ENCODE data around the gene INCENP.

Gene INCENP

DNA sequence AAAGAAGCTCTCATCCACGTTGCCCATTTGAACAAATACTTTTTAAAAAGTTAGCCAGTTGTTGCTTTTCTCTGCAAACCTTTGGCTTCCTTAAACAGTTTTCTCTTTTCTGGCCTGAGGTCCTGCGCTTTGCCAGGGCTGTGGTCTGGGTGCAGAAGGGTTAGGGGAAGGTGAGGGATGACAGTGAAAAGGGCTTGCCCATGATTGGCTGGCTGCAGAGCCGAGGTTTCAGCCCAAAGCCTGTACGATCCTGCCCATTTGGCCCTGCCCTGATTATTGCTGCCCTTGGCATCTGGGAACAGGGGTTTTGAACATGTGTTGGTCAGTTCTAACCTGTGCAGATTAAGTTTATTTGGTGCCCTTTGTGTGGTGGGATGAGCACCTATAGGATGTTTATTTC is 1.5 kb downstream of the INCENP start:
- DNase-seq = no peak

DNA sequence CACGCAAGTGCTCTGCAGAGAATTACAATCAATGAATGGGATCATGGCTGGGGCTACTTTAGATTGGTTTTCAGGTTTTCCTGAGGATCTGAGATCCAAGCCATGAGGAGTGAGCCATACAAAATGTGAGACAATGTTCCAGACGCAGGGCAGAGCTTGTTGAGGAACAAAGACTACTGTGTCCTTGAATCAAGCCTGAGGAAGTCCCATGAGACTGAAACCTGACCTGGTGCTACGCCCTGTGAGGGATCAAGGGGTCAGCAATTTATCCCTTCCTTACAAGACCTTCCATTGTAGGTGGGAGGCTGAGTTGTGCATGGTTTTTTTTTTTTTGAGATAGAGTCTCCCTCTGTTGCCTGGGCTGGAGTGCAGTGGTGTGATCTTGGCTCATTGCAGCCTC is 2.1 kb downstream of the INCENP start:
- DNase-seq = no peak

DNA sequence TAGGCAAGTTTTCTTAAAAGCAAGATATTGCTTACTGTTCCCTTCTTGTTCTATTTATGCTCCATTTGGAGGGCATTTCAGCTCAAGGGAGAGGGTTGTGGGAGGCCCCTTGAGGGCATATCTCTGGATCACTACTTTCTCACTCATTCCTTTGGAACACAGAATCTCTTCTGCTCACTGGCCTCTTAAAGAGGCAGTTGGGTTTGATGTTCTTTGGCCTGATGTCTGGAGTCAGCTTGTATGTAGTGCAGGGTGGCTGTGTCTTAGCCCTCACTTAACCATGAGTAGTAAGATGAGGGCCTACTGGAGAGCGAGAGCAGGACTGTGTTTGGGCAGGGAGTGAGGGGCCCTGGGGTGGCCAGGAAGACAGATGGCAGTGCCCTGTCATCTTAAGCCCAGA is 3.6 kb downstream of the INCENP start:
- no peak for DNase-seq

DNA sequence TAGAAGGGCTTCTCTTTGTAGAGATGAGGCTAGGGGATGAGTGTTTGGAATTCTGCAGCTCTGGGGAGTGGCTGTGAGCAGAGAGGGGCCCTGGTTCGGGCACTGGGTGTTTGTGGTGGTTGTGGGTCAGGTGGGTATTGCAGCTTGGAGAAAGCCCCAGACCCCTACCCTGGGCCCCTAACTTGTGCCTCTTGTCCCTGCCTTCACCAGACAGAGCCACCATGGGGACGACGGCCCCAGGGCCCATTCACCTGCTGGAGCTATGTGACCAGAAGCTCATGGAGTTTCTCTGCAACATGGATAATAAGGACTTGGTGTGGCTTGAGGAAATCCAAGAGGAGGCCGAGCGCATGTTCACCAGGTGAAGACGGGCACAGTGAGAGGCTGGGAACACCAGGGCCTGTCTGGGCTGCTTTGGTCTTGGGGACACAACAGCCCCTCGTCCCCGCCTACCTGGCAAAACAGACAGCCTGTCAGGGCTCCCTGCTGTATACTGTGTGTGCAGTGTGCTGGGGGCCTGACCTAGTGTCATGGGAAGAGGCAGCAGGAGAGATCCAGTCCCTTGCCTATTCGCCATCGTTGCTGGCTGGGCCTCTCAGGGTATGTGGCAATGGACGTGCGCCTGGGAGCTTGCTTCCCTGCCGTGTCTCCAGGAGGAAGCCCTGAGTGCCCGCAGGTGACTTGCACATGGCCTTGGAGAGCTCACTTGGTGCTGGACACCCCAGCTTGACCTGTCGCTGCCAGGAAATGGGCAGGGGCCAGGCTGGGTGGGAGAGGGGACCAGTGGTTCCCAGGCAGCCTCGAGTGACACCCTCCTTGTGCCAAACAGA is 4.3 kb downstream of the INCENP start:
- DNase-seq = no peak

DNA sequence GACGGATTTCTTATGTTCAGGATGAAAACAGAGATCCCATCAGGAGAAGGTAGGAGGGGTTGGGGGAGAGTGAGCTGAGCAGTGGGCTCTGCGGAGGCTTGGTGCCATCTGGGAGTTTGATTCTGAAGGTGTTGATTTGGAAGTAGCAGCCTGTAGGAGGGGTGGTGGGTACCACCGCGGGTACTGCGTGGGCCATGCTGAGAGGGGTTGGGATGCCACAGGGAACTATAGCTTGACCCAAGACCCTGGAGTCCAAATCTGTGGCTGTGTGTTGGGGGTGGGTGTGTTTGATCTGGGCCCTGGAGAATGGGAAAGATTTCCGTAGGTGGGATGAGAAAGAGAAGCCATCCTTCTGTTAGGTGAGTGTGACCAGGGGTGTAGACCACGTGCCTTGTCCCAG is 5.0 kb downstream of the INCENP start:
- no peak for DNase-seq

DNA sequence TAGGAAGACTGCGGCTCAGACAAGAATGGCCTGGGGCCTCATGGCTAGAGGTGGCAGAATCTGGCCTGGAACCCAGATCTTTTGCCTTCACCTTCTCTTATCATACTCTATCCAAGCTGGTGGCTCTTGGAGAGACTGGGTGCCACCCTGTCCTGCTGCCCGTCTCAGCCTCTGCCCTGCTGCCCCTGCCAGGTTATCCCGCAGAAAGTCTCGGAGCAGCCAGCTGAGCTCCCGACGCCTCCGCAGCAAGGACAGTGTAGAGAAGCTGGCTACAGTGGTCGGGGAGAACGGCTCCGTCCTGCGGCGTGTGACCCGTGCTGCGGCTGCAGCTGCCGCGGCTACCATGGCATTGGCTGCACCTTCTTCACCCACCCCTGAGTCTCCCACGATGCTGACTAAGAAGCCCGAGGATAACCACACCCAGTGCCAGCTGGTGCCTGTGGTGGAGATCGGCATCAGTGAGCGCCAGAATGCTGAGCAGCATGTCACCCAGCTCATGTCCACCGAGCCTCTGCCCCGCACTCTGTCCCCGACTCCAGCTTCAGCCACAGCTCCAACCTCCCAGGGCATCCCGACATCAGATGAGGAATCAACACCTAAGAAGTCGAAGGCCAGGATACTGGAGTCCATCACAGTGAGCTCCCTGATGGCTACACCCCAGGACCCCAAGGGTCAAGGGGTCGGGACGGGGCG is 5.9 kb downstream of the INCENP start:
- DNase-seq = no peak

DNA sequence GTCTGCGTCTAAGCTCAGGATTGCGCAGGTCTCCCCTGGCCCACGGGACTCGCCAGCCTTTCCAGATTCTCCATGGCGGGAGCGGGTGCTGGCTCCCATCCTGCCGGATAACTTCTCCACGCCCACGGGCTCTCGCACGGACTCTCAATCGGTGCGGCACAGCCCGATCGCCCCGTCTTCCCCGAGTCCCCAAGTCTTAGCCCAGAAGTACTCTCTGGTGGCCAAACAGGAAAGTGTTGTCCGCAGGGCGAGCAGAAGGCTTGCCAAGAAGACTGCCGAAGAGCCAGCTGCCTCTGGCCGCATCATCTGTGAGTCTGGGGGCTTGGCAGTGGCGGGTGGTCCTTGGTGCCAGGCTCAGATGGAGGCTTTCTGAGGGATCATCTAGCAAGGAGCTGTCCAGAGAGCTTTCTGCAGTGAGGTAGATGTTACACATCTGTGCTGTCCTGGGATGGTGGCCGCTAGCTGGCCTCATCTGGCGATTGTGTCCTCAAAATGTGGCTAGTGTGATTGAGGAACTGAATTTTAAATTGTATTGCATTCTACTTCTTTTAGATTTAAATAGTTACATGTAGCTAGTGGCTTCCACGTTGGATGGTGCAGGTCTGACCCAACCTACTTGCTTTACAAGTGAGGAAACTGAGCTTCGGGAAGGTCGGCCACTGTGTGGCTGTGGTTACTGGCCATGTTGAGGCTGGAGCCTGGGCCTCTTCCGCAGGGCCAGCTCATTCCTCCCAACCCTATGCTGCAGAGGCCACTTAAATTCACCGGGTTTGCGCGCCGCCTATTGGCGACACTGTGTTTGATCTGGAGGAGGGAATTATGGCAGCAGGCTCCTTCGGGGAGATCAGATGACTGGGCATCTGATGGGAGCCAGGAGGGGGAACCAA is 6.7 kb downstream of the INCENP start:
- no peak for DNase-seq

DNA sequence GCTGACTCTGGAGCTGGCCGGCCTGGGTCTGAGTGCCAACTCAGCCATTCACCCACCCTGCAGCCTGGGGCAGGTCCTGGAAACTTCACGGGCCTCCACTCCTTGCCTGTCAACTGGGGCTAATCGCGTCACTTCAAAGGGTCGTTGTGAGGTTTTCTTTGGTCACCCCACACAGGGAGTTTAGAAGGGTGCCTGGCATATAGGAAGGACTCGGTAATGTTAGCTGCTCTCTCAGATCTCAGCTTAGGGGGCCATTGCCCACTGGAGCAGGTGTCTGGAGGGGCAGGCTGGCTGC is 7.3 kb downstream of the INCENP start:
- DNase-seq = no peak

DNA sequence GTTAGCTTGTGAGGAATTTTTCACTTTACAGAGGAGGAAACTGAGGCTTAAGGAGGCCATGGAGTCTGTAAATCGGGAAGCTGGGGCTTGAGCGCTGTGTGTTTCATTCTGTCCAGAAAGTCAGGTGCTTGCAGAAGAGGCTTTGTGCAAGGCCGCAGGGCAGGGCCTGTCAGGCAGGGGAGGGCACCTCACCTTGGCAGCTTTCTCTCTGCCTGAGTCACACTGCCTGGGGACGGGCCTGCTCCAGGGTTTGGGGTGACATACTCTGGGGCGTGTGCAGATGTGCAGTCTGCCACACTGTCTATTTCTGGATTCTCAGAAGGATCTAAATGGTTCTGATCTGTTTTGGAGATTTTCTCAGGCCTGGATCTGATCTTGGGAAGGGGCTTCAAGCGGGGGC is 8.4 kb downstream of the INCENP start:
- no peak for DNase-seq

DNA sequence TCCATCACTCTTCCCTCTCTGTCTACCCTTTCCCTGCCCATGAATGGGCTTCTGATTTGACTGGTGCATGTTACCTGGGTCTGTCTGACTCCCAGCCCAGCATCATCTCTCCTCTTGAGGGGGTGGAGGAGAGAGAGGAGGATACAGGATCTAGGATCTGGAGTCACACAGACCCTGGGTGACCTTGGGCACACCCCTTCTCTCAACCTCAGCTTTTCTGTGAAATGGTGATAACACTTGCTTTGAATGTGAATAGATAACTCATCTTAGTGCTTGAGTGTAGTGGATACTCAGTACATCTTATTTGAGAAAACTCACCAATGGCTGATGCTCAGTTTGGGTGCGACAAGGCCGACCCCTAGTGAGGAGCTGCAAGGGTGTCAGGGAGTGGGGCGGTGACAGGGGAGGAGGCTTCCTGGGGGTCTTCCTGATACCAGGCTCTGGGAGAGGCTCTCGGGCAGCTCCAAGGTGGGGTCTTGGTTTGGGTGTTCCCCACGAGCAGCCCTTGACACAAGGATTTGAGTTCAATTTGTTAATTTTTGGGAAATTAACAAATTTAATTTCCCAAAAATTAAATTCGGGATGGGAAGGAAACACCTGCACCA is 9.0 kb downstream of the INCENP start:
- DNase-seq = no peak

DNA sequence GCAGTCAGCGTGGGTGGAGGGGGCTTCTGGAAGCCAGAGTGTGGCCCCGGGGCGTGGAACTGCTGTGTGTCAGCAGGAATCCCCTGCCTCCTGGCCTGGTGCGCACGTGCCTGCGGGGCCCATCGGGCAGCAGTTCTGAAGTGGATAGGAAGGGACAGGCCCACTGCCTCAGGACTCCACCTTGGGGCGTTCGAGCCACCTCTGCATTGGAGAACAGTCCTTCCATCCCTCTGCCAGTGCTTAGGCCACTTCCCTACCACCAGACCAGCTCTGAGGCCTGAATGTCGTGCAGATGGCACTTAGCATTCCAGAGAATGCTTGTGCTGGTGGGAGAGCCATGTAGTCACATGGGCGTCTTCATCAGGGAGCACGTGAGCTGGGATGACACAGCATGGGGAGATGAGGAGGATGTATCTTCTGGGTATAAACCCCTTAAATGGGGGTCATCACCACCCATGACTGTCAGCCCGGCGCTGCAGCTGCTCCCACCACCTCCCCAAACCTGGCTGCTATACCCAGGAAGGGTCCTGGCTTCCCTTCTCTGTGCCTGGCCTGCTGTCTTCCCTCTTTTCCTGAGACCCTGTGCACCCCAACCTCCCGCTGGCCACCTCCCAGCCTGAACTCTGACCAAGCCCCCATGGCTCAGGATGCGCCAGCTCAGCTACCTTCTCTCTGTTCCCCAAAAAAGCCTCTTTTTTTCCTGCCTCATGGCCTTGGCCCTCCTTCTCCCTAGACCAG is 9.7 kb downstream of the INCENP start:
- DNase-seq = no peak

DNA sequence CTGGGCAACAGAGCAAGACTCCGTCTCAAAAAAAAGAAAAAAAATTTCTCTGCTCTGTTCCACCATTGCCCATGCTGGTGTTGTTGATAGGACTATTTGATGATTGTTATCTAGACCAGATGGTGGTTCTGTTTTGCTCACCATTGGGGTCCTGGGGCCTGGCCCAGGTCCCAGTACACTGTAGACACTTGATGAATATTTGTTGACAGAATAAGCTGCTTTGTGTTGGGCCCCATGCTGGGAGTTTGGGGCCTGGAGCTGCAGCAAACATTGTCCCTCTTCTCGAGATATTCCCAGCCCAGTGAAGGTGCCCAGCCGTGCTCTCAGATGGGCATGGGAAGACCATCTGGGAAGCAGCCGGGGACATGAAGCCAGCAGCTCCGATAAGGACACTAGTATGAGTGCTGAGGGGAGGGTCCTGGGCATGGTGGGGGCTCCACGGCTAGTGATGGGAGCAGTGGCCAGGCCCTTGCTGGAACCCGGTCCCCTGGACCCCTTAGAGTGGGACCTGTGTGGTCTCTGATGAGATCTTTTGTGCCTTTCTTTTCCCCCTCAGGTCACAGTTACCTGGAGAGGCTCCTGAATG is 13.6 kb downstream of the INCENP start:
- no peak for DNase-seq

DNA sequence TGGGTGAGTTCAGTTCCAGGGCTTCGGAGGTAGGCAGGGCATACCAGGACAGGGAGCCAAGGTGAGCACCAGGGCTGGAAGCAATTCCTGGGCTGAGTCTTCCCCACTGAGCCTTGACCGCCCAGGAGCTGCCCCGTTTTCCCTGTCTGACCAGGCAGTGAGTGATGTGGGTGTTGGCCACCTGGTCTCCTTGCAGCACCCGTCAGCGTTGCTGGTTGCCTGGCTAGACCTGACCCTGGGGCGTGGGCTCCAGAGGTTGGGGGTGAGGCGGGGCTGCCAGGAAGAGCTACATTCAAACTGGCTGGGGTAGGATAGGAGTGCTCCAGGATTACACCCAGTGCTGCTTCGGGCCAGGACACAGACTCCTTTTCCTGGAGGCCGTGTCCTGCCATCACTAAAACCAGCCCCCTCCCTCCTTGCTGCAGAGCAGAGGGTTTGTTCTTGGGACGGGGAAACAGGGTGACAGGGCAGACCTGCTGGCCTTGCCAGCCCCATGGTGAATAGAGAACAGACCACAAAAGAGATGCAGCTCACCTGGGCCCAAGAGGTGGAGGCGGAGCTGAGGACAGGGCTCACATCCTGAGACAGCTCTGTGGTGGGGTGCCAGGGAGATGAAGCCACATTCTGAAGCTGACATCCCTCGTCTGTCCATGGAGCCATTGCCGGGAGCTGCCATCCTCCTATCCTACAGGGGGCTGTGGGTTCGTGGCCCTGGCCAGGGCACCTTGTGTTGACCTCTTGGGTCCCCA is 14.2 kb downstream of the INCENP start:
- DNase-seq = no peak

DNA sequence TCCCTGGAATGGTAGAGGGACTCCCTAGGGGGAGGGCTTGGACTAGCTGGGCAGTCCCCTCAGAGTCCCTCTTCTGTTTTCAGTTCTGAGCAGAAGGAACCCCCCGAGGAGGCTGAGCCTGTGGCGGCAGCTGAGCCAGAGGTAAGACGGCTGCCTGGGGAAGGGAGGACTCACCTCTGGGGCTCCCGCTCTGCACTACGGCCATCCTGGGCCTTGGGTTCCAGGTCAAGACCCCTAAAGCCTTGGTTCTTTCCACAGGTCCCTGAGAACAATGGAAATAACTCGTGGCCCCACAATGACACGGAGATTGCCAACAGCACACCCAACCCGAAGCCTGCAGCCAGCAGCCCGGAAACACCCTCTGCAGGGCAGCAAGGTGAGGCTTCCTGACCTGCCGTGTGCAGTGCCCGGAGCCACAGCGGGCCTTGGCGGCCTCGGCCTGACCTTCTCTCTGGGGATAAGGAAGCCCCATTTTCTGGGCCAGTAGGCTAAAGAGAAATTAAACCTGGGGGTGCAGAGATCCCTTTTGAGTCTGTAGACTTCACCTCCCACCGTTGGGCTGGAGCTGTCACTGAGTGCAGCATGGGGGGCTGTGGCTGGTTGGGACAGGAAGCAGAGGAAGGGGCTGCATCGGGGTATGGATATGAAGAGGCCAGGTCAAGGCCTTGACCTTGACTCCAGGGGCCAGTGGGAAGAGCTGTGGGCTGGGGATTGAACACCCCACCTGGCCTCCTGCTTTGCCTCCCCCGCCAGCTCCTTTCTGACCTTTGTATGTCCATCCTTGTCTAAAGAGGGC is 15.0 kb downstream of the INCENP start:
- DNase-seq = no peak

DNA sequence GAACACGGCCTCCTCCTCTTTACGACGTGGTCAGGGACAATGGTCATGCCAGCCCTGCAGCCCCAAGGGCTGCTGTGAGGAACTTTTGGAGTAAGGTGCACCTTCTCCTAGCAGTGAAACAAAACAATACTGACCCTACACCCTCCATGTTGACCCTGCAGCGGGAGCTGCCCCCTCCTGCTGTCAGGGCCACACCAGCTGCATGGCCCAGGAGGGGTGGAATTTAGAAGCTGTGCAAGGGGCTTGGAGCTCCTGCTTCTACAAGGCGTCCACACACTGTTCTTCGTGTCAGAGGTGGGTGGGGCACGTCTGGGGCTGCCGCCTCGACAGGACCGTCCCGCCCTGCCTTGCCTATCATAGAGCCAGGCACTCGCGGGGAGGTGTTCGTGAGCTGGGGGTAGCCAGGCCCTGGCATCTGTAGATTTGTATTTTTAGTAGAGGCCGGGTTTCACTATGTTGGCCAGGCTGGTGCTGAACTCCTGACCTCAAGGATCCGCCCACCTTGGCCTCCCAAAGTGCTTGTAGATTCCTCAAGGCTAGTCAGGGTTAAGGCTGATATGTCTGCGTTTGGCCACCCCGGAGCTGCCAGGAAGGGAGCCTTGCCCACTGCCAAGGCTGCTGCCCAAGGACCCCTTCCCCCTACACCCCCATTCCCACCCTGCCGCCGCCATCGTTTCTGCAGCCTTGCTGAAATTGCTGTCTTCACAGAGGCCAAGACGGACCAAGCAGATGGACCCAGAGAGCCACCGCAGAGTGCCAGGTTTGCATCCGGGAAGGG is 15.9 kb downstream of the INCENP start:
- no peak for DNase-seq

DNA sequence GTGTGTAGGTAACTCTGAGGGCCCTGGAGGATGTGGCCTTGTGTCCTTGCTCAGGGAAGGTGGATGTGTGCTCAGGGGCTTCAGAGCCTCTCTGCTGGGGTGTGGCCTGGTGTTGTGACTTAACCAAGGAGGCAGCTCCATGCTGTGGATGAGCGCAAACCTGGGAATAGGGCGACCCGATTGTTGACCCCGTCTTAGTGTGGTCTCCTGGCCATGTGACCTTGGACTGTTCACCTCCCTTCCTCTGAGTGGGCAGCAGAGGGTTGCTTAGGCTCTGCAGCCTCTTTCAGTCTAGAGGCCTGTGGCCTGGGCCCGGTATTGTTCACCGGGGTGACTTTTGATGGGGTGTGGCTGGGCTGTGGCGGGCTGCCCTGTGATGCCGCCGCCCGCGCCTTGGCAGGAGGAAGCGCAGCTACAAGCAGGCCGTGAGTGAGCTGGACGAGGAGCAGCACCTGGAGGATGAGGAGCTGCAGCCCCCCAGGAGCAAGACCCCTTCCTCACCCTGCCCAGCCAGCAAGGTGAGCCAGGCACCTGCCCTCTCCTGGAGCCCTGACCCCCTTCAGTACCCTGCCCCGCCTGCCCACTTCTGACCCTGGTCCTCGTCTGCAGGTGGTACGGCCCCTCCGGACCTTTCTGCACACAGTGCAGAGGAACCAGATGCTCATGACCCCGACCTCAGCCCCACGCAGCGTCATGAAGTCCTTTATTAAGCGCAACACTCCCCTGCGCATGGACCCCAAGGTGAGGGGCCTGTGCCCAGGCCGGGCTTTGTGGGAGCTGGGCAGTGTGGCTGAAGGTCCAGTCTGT is 16.7 kb downstream of the INCENP start:
- DNase-seq = no peak

DNA sequence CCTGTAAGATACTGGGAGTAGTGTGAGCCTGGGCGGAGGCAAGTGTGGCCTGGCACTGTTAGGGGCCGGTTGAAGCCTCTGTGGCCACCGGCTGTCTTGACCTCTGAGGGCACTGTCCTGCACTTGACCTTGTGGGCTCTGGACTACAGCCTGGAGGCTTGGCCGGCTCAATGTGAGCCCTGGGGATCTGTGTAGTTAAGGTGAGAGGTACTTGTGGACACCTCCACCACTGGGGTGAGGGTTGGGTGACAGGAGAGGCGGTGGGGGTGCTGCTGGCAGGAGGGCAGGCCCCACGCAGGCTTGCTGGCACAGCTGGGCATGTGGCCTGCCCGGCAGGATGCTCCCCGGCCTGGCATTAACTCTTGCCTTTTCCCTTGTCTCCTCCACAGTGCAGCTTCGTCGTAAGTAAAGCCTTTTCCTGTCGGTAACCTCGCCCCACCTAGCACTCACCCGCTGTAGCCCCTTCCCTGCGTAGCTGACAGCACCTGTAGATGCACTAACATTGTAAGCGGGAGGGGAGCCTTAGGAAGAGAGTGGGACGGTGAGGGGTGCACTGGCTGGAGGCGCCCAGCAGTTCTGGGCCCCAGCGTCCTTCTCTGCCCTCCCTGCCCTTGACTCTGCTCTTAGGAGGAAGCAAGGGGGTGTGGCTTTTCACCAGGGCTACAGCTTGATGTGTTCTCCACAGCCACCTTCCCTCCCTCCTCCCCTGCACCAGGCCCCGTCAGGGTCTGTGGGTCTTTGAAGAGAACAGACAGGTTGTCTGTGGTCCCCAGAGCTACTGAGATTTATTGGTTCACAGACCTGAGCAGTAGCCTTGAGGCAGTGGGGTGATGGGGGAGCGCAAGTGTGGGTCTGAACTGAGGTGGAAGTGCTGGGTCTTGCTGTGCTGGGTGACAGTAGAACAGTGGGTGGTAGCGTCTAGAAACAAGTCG is 17.6 kb downstream of the INCENP start:
- no peak for DNase-seq

DNA sequence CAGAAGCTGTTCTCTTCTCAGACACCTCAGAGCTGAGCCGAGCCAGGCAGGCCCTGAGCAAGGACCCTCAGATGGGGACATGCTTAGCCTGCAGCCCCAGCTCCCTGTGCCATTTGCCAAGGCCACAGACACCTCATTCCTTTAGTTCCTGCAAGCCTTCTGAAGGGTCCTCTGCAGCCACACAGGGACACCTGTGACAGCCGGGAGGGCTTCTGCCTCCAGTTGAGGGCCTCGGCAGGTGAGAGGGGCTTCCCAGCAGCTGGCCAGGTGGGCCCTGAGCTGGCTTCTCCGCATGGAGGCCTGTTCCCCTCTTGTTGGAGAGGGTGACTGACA is 18.2 kb downstream of the INCENP start:
- no peak for DNase-seq
